CD14-positive monocyte (primary cell): ENCODE results near the gene KASH5. TPM values are rescaled to one million over a fixed set of nuclear protein-coding genes. Genes with fewer than 3 reads are reported as not detected.

Experiments used
- DNase-seq, 3 donors: peaks; one replicate each; pipeline ENCODE4 v3.0.0-alpha.2; 2011 to 2022
- H2AFZ ChIP-seq: 2 replicates; pipeline ENCODE4 v1.6.0; 2012; ENCODE audit warnings: mild to moderate bottlenecking, low read depth, low read length, inconsistent platforms; ENCODE audit not compliant: insufficient read depth, poor library complexity, severe bottlenecking
- H3K27ac ChIP-seq, 2 donors: 1 replicate in 1 of 2; 2 replicates in 1 of 2; pipeline ENCODE4 v1.5.1; 2012 to 2013; ENCODE audit warnings: low read length in 2 of 2, control low read depth in 1 of 2, inconsistent platforms in 1 of 2, low read depth in 1 of 2, mild to moderate bottlenecking in 1 of 2
- H3K27me3 ChIP-seq, 2 donors: one replicate each; pipeline versions ENCODE4 v1.6.0 to v1.6.1; 2011 to 2013; ENCODE audit warnings: low read length in 2 of 2; ENCODE audit not compliant: control insufficient read depth in 2 of 2, insufficient read depth in 2 of 2
- H3K36me3 ChIP-seq, 2 donors: replicated peaks in 1 of 2; 1 replicate in 1 of 2; 2 replicates in 1 of 2; pipeline versions ENCODE4 v1.5.1 to v1.6.1; 2012 to 2013; ENCODE audit warnings: low read length in 2 of 2, control low read depth in 1 of 2, inconsistent platforms in 1 of 2, mild to moderate bottlenecking in 1 of 2; ENCODE audit not compliant: insufficient read depth in 2 of 2, control insufficient read depth in 1 of 2
- H3K4me1 ChIP-seq, 2 donors: 1 replicate in 1 of 2; 2 replicates in 1 of 2; pipeline versions ENCODE4 v1.5.1 to v1.6.1; 2012 to 2013; ENCODE audit warnings: low read length in 2 of 2, control low read depth in 1 of 2, inconsistent platforms in 1 of 2, mild to moderate bottlenecking in 1 of 2, moderate library complexity in 1 of 2; ENCODE audit not compliant: insufficient read depth in 2 of 2, control insufficient read depth in 1 of 2
- H3K4me2 ChIP-seq: replicated peaks from 2 replicates; pipeline ENCODE3; 2012; ENCODE audit warnings: low read length, moderate library complexity, mild to moderate bottlenecking; ENCODE audit not compliant: poor library complexity, severe bottlenecking; ENCODE audit errors: extremely low read depth
- H3K4me3 ChIP-seq, 3 experiments: fragments of 200-600 bp in 1 of 3; sonication (generic) in 1 of 3; replicated peaks in 1 of 3; 1 replicate in 2 of 3; 2 replicates in 1 of 3; pipeline ENCODE4 v1.5.1; 2011 to 2013; ENCODE audit warnings: low read length in 3 of 3, mild to moderate bottlenecking in 3 of 3, control low read depth in 2 of 3, low read depth in 2 of 3, inconsistent platforms in 1 of 3, moderate library complexity in 1 of 3
- H3K79me2 ChIP-seq: 2 replicates; pipeline ENCODE4 v1.6.0; 2012; ENCODE audit warnings: mild to moderate bottlenecking, control low read depth, inconsistent platforms, low read length, moderate library complexity; ENCODE audit not compliant: insufficient read depth
- H3K9ac ChIP-seq: 2 replicates; pipeline ENCODE4 v1.6.0; 2017; ENCODE audit warnings: low read length, mild to moderate bottlenecking; ENCODE audit not compliant: insufficient read depth, poor library complexity, severe bottlenecking
- H3K9me3 ChIP-seq, 2 donors: replicated peaks in 1 of 2; 1 replicate in 1 of 2; 2 replicates in 1 of 2; pipeline versions ENCODE4 v1.5.1 to v1.6.1; 2012 to 2013; ENCODE audit warnings: low read length in 2 of 2, control low read depth in 1 of 2; ENCODE audit not compliant: control insufficient read depth in 1 of 2, insufficient read depth in 1 of 2
- H4K20me1 ChIP-seq: 2 replicates; pipeline ENCODE4 v1.6.0; 2012; ENCODE audit warnings: mild to moderate bottlenecking, low read length, control low read depth, moderate library complexity; ENCODE audit not compliant: insufficient read depth
- H3K27ac Mint-ChIP-seq, 7 donors: one replicate each; pipeline ENCODE4 v1.8.0; 2020; ENCODE audit warnings: mild to moderate bottlenecking in 7 of 7, mixed read lengths in 7 of 7, moderate library complexity in 6 of 7, inconsistent platforms in 2 of 7
- H3K27me3 Mint-ChIP-seq, 3 donors: one replicate each; pipeline ENCODE4 v1.8.0; 2021 to 2022; ENCODE audit warnings: low read depth in 3 of 3, mild to moderate bottlenecking in 3 of 3, mixed read lengths in 3 of 3, moderate library complexity in 3 of 3, inconsistent platforms in 1 of 3
- H3K36me3 Mint-ChIP-seq, 2 donors: one replicate each; pipeline ENCODE4 v1.8.0; 2020; ENCODE audit warnings: mixed read lengths in 2 of 2, inconsistent platforms in 1 of 2, mild to moderate bottlenecking in 1 of 2
- H3K4me1 Mint-ChIP-seq: one replicate; pipeline ENCODE4 v1.8.0; 2020; ENCODE audit warnings: mild to moderate bottlenecking, mixed read lengths
- H3K4me3 Mint-ChIP-seq, 2 donors: one replicate each; pipeline ENCODE4 v1.8.0; 2020; ENCODE audit warnings: mild to moderate bottlenecking in 2 of 2, mixed read lengths in 2 of 2, moderate library complexity in 1 of 2
- H3K9me3 Mint-ChIP-seq, 7 donors: one replicate each; pipeline ENCODE4 v1.8.0; 2020 to 2022; ENCODE audit warnings: mixed read lengths in 7 of 7, mild to moderate bottlenecking in 6 of 7, moderate library complexity in 6 of 7, inconsistent platforms in 2 of 7
- CTCF ChIP-seq: fragments of 200-600 bp; IDR thresholded peaks from one replicate; pipeline ENCODE4 v1.8.0; 2022; ENCODE audit warnings: antibody characterized with exemption, mild to moderate bottlenecking
- WGBS: methylation state at CpG from one replicate; pipeline ENCODE4 v1.1.5; 2013; ENCODE audit warnings: missing lambda C conversion rate; ENCODE audit not compliant: insufficient coverage; 5-methylcytosine and 5-hydroxymethylcytosine counted together
- intact Hi-C, 2 donors: fragments of 100-400 bp; cut with micrococcal nuclease; formaldehyde crosslinking; loops; one replicate each; pipeline versions ENCODE4 v1.15.0 to v1.15.1; 2023
- polyA plus RNA-seq, 3 donors: library from polyadenylated mRNA; depleted of rRNA in 1 of 3; unstranded in 2 of 3; stranded (reverse) in 1 of 3; fragments of 300-500 nt in 2 of 3; fragments of >200 nt in 1 of 3; fragmentation: Illumina TruSeq in 2 of 3; gene quantifications; 1 replicate in 2 of 3; 2 replicates in 1 of 3; pipeline ENCODE4 v1.2.3, GENCODE V29; 2012 to 2021

The KASH5 gene
- polyA plus RNA-seq, 3 donors: not detected

GRCh38 chr19:49418511-49418910 is 30.5 kb downstream of the KASH5 start:
- Mint-ChIP-seq H3K27ac (no peak overlapping the region), H3K36me3 (peaks cover 0 to 16% of the 10 kb centered on the region in 2 donors), H3K27me3 (peaks cover 50 to 56% (median 52%) of the 10 kb centered on the region in 3 donors), H3K4me3 (no peak overlapping the region), H3K4me1 (peaks cover 31% of the 10 kb centered on the region), H3K9me3 (peaks cover 0 to 12% (median 7%) of the 10 kb centered on the region in 7 donors)
- intact Hi-C loops: no loop called here
- Histone ChIP-seq H3K27ac (no peak overlapping the region), H2AFZ (no peak overlapping the region), H3K27me3 (peaks cover 37 to 43% of the 10 kb centered on the region in 2 donors), H3K4me1 (peaks cover 13 to 19% of the 10 kb centered on the region in 2 donors), H3K4me2 (no peak overlapping the region), H3K79me2 (no peaks in the 10 kb centered on the region), H4K20me1 (no peaks in the 10 kb centered on the region), H3K9me3 (peaks cover 0 to 14% of the 10 kb centered on the region in 2 donors), H3K36me3 (no peaks in the 10 kb centered on the region), H3K4me3 (no peak overlapping the region), H3K9ac (no peak overlapping the region)
- DNase-seq: no peak
- no peak for TF ChIP-seq CTCF
- WGBS: 86% methylated on average over 1 of the region's 5 CpGs

- Mint-ChIP-seq H3K9me3 (peaks cover 0 to 13% (median 7%) of the 10 kb centered on the region in 7 donors), H3K36me3 (peaks cover 0 to 20% of the 10 kb centered on the region in 2 donors), H3K27ac (no peak overlapping the region), H3K4me1 (peaks cover 35% of the 10 kb centered on the region), H3K4me3 (peak overlapping the region in 1 of 2 donors; percentile 90), H3K27me3 (peaks cover 55 to 62% (median 59%) of the 10 kb centered on the region in 3 donors)
- Histone ChIP-seq H3K36me3 (no peaks in the 10 kb centered on the region), H3K9ac (no peak overlapping the region), H3K27me3 (peaks cover 42 to 49% of the 10 kb centered on the region in 2 donors), H4K20me1 (no peaks in the 10 kb centered on the region), H3K4me3 (no peak overlapping the region), H2AFZ (no peak overlapping the region), H3K9me3 (peaks cover 0 to 18% of the 10 kb centered on the region in 2 donors), H3K4me2 (no peak overlapping the region), H3K4me1 (peaks cover 13 to 21% of the 10 kb centered on the region in 2 donors), H3K79me2 (no peaks in the 10 kb centered on the region), H3K27ac (no peak overlapping the region)
- TF ChIP-seq CTCF: no peak
- no CpG with 5 or more reads among the region's 2 CpGs for WGBS
- intact Hi-C loops: no loop called here
- no peak for DNase-seq
These were observed 31.1 kb downstream of the KASH5 start for GRCh38 chr19:49419173-49419572.
